Prostate gland (tissue), 2 donors: ENCODE results near the gene ELMO1.

ENCODE experiments used
- POLR2A ChIP-seq: fragments of 450-650 bp; IDR thresholded peaks from one replicate; pipeline ENCODE4 v1.6.1; 2016; ENCODE audit warnings: antibody characterized with exemption, mild to moderate bottlenecking
- TF ChIP-seq, protein P1 (sequence below), 4 experiments: fragments of 200-600 bp in 2 of 4; fragments of 450-650 bp in 2 of 4; sonication (generic) in 2 of 4; IDR thresholded peaks; 1 replicate in 3 of 4; 2 replicates in 1 of 4; pipeline ENCODE4 v1.5.1; 2016 to 2019; ENCODE audit warnings: antibody characterized with exemption in 4 of 4, mild to moderate bottlenecking in 2 of 4, moderate library complexity in 2 of 4

DNA sequence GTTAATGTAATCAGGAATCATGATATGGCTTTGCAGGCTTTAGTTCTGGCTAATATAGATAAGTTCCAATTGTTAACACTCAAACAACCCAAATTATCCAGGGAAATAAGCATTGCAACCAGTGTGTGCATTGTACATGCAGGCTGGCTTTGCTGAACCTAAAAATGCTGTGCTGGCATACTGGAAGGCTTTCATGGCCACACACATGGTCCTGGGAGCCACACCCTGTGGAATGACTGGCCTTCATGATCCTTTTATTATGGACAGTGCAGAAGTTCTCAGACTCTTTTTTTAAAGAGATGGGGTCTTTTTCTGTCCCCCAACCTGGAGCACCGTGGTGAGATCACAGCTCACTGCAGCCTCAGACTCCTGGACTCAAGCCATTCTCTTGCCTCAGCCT, 5.0 kb downstream of the ELMO1 start:
- TF ChIP-seq, protein P1, sequence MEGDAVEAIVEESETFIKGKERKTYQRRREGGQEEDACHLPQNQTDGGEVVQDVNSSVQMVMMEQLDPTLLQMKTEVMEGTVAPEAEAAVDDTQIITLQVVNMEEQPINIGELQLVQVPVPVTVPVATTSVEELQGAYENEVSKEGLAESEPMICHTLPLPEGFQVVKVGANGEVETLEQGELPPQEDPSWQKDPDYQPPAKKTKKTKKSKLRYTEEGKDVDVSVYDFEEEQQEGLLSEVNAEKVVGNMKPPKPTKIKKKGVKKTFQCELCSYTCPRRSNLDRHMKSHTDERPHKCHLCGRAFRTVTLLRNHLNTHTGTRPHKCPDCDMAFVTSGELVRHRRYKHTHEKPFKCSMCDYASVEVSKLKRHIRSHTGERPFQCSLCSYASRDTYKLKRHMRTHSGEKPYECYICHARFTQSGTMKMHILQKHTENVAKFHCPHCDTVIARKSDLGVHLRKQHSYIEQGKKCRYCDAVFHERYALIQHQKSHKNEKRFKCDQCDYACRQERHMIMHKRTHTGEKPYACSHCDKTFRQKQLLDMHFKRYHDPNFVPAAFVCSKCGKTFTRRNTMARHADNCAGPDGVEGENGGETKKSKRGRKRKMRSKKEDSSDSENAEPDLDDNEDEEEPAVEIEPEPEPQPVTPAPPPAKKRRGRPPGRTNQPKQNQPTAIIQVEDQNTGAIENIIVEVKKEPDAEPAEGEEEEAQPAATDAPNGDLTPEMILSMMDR (IDR thresholded peaks at IDR 0.05): no peak
- TF ChIP-seq POLR2A: no peak
